ENCODE measurements around the gene EFCAB11. TPM values are rescaled to one million over a fixed set of nuclear protein-coding genes. Genes with fewer than 3 reads are reported as not detected.
A peak's percentile ranks its signal among the peaks of the same experiment; 100 is the strongest.

The EFCAB11 gene
- total RNA-seq, 4 donors from 2014 or later: 4.1 to 21.0 (median 5.6) TPM; not detected in 1

- intact Hi-C loops (cut with DNase I; ENCODE audit: low total_unique reads): no loop called here
- H3K36me3 ChIP-seq: no peaks in the 10 kb centered on the region
- DNase-seq: no peak
- H3K27me3 ChIP-seq: no peaks in the 10 kb centered on the region
- H3K4me1 ChIP-seq: peaks cover 0 to 9% of the 10 kb centered on the region in 2 donors
- H3K27ac ChIP-seq: peak overlapping the region; percentile 82 to 90
- TF ChIP-seq POLR2A (IDR thresholded peaks at IDR 0.05): no peak
- TF ChIP-seq, protein P1, sequence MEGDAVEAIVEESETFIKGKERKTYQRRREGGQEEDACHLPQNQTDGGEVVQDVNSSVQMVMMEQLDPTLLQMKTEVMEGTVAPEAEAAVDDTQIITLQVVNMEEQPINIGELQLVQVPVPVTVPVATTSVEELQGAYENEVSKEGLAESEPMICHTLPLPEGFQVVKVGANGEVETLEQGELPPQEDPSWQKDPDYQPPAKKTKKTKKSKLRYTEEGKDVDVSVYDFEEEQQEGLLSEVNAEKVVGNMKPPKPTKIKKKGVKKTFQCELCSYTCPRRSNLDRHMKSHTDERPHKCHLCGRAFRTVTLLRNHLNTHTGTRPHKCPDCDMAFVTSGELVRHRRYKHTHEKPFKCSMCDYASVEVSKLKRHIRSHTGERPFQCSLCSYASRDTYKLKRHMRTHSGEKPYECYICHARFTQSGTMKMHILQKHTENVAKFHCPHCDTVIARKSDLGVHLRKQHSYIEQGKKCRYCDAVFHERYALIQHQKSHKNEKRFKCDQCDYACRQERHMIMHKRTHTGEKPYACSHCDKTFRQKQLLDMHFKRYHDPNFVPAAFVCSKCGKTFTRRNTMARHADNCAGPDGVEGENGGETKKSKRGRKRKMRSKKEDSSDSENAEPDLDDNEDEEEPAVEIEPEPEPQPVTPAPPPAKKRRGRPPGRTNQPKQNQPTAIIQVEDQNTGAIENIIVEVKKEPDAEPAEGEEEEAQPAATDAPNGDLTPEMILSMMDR (IDR thresholded peaks at IDR 0.05): no peak
- H3K4me3 ChIP-seq: peak overlapping the region; percentile 58 to 67
- no peaks in the 10 kb centered on the region for H3K9me3 ChIP-seq
Observed at GRCh38 chr14:89955022-89955744, 653 bp upstream of the EFCAB11 start.

DNA sequence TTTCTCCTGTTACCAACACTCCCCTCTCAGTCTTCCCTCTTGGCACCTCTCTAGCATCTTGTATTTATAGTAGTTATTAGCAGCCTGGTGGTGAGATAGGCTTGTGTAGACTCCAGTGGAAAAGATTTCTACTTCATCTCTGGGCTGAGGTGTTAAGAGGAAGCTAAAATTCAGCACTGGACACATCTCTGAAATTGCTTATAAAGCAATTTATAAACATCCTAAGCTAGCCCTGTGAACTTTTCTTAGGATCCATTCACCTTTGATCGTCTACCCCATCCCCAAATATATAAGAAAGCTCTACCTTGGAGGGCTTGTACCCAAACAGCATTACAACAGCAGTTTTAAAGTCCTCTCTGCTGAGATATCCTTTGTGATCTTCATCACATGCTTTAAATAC is 928 bp downstream of the EFCAB11 start:
- H3K4me1 ChIP-seq: peaks cover 0 to 9% of the 10 kb centered on the region in 2 donors
- no peak overlapping the region for H3K27ac ChIP-seq
- DNase-seq: no peak
- H3K9me3 ChIP-seq: no peaks in the 10 kb centered on the region
- H3K36me3 ChIP-seq: no peaks in the 10 kb centered on the region
- no peak overlapping the region for H3K4me3 ChIP-seq
- H3K27me3 ChIP-seq: no peaks in the 10 kb centered on the region
- intact Hi-C loops (cut with DNase I; ENCODE audit: low total_unique reads): no loop called here
- TF ChIP-seq, protein P1 (IDR thresholded peaks at IDR 0.05): no peak
- no peak for TF ChIP-seq POLR2A (IDR thresholded peaks at IDR 0.05)

DNA sequence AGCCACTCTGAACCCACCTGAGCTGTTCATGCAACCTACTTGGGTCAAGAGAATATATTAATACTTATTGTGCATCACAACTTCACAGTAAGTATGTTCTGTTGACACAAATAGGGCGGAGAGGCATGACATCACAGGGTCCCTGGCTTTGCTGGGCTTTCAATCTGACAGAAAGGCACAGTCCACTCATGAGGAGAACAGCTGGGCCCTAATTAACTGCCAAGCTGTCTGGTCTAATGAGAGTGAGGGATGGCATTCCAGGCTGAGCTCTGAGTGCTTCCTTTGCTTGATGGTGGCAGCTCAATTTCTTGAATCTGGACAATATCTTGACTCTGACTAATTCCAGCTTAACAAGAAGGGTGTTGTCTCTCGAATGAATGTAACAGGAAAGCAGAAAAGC is 2.0 kb downstream of the EFCAB11 start:
- Histone ChIP-seq H3K4me3 (no peak overlapping the region), H3K9me3 (no peaks in the 10 kb centered on the region), H3K36me3 (no peaks in the 10 kb centered on the region), H3K27ac (no peak overlapping the region), H3K4me1 (peaks cover 0 to 9% of the 10 kb centered on the region in 2 donors), H3K27me3 (no peaks in the 10 kb centered on the region)
- TF ChIP-seq POLR2A (IDR thresholded peaks at IDR 0.05): no peak
- TF ChIP-seq, protein P1 (IDR thresholded peaks at IDR 0.05): no peak
- no peak for DNase-seq
- intact Hi-C loops (cut with DNase I; ENCODE audit: low total_unique reads): no loop called here

DNA sequence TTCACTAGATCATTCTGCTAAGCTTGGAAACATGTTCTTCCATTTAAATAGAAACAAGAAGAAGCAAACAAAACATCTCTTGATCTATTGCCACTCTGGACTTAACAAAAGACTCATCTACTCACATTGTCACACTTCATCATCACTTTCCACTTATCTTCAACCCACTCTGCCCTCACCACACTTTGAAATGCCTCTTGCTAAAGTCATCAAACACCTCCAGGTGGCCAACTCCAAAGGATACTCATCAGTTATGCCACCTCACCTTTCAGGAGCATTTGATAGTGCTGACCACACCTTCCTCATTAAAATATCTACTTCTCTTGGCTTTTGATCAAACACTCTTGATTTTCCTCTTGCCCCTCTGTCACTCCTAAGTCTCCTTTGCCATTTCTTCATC is 7.2 kb downstream of the EFCAB11 start:
- Histone ChIP-seq H3K27ac (no peak overlapping the region), H3K4me1 (no peaks in the 10 kb centered on the region), H3K27me3 (no peaks in the 10 kb centered on the region), H3K36me3 (no peaks in the 10 kb centered on the region), H3K4me3 (no peak overlapping the region), H3K9me3 (no peaks in the 10 kb centered on the region)
- no peak for DNase-seq
- intact Hi-C loops (cut with DNase I; ENCODE audit: low total_unique reads): no loop called here
- TF ChIP-seq, protein P1 (IDR thresholded peaks at IDR 0.05): no peak
- TF ChIP-seq POLR2A (IDR thresholded peaks at IDR 0.05): no peak

DNA sequence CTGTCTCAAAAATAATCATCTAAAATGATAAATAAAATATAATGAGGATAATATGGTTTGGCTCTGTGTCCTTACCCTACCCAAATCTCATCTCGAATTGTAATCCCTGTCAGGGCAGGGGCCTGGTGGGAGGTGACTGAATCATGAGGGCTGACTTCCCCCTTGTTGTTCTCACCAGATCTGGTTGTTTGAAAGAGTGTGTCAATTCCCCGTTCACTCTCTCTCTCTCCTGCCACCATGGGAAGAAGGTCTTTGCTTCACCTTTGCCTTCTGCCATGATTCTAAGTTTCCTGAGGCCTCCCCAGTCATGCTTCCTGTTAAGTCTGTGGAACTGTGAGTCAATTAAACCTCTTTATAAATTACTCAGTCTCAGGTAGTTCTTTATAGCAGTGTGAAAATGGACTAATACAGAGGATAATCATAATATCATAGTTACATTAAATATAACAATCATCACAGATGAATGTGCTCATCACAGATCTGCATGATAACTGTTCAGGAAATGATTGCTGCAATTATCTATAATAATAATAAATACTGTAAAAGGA is 12.6 kb downstream of the EFCAB11 start:
- TF ChIP-seq POLR2A (IDR thresholded peaks at IDR 0.05): no peak
- TF ChIP-seq, protein P1 (IDR thresholded peaks at IDR 0.05): no peak
- H3K27me3 ChIP-seq: no peaks in the 10 kb centered on the region
- no peaks in the 10 kb centered on the region for H3K4me1 ChIP-seq
- intact Hi-C loops (cut with DNase I; ENCODE audit: low total_unique reads): no loop called here
- no peaks in the 10 kb centered on the region for H3K9me3 ChIP-seq
- no peak for DNase-seq
- no peaks in the 10 kb centered on the region for H3K36me3 ChIP-seq
- H3K4me3 ChIP-seq: no peak overlapping the region
- no peak overlapping the region for H3K27ac ChIP-seq
